Activated T-helper 1 cell treated with anti-CD3 and anti-CD28 coated beads, Interleukin-12 subunit alpha, Interleukin-12 subunit beta, Interleukin-2, Interleukin-4 antibody, amounts not matched to agents 30 ng/mL and 10 ng/mL and 1 ng/mL, durations not matched to agents 14 hours and 24 hours and 36 hours (primary cell): ENCODE measurements around the gene TSPAN18. TPM values are rescaled to one million over a fixed set of nuclear protein-coding genes. Genes with fewer than 3 reads are reported as not detected.

Experiments used
- DNase-seq: peaks from one replicate; pipeline ENCODE4 v3.0.0; 2021; ENCODE audit warnings: low spot score
- H3K27ac Mint-ChIP-seq: one replicate; pipeline ENCODE4 v1.8.0; 2021; ENCODE audit warnings: mild to moderate bottlenecking, mixed read lengths
- H3K27me3 Mint-ChIP-seq: one replicate; pipeline ENCODE4 v1.8.0; 2022; ENCODE audit warnings: mild to moderate bottlenecking, moderate library complexity, mixed read lengths; ENCODE audit not compliant: insufficient read depth
- H3K36me3 Mint-ChIP-seq: one replicate; pipeline ENCODE4 v1.8.0; 2021; ENCODE audit warnings: low read depth, mixed read lengths
- H3K4me1 Mint-ChIP-seq: one replicate; pipeline ENCODE4 v1.8.0; 2021; ENCODE audit warnings: low read depth, mixed read lengths
- H3K4me3 Mint-ChIP-seq: one replicate; pipeline ENCODE4 v1.8.0; 2021; ENCODE audit warnings: mild to moderate bottlenecking, moderate library complexity, mixed read lengths
- H3K9me3 Mint-ChIP-seq: one replicate; pipeline ENCODE4 v1.8.0; 2021; ENCODE audit warnings: mixed read lengths
- intact Hi-C: fragments of 100-400 bp; cut with micrococcal nuclease; formaldehyde crosslinking; loops from one replicate; pipeline ENCODE4 v1.15.1; 2024
- total RNA-seq: library from RNA; stranded (reverse); gene quantifications from 2 replicates; pipeline ENCODE4 v1.2.3, GENCODE V29; 2022

The TSPAN18 gene
- total RNA-seq, 1 donor from 2014 or later: 1.7 TPM

DNA sequence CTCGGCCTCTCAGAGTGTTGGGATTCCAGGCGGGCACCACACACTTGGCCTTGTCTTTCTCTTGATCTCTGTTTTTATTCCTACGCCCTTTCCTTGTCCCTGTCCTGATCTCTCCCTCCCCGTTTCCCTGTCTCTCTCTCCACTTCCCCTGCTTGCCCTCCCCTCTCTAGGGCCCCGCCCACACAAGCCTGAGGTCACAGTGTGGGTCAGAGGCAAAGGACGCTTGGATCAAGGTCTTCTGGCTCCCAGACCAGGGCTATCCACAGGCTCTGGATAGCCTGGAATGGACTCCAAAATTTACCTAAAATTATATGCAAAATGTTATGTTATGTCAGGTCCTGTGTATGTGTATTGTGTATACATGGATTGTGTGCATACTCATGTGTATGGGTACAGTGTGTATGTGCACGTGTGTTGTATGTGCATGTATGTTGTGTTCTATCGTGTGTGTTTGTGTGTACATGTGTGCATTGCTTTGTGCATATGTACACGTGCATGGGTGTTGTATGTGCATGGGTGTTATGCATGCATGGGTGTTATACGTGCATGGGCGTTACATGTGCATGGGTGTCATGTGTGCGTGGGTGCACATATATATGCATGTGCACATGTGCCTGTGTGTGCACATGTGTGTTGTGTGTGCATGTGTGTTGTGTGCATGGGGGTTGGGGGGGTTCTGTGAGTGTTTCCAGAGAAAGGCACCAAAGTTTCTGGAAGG, 185.7 kb downstream of the TSPAN18 start:
- Mint-ChIP-seq H3K27me3 (peaks cover 3% of the 10 kb centered on the region), H3K36me3 (no peaks in the 10 kb centered on the region)
- intact Hi-C loops: no loop called here

DNA sequence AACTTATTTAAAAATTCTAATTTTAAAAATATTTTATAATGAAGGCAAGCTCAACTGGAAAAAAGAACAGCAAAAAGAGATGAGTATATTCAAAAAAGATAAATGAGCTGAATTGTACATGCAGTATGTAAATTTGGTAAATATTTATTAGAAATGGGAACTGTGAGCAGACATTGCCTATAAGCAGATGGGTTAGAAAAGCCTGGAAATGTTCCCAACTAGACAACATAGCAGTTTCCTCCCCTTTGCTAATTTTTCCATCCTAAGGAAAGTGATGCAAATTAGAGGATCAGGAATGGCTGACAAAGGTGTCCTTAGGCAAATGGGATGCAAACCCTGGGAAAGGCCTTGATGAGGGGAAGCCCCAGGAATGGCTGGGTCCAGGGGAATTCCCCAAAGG, 186.7 kb downstream of the TSPAN18 start:
- Mint-ChIP-seq H3K4me3 (no peak overlapping the region), H3K4me1 (no peaks in the 10 kb centered on the region), H3K36me3 (no peaks in the 10 kb centered on the region), H3K27me3 (no peaks in the 10 kb centered on the region), H3K9me3 (no peaks in the 10 kb centered on the region), H3K27ac (no peak overlapping the region)
- no peak for DNase-seq
- intact Hi-C loops: no loop called here

More for the DNA sequence above, 185.7 kb downstream of the TSPAN18 start:
- Mint-ChIP-seq H3K4me1 (no peaks in the 10 kb centered on the region), H3K27ac (no peak overlapping the region), H3K4me3 (no peak overlapping the region), H3K9me3 (no peaks in the 10 kb centered on the region)
- DNase-seq: no peak

DNA sequence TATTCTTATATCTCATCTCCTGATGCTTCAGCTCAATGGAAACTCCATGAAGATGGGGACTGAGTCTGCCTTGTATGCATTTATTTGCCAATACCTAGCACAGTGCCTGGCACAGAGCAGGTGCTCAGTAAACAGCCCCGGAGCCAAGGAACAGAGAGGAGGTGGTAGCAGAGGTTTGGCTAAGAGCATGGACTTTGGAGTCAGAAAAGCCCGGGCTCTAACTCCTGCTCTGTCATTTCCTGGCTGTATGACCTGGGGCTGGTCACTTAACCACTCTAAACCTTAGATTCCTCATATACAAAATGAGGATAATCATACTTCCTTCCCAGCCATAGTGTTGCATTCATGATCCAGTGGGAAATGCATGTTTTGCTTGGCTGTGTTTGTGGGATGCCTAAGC, 187.3 kb downstream of the TSPAN18 start:
- Mint-ChIP-seq H3K27ac (no peak overlapping the region), H3K4me1 (no peaks in the 10 kb centered on the region), H3K36me3 (no peaks in the 10 kb centered on the region), H3K9me3 (no peaks in the 10 kb centered on the region), H3K27me3 (no peaks in the 10 kb centered on the region), H3K4me3 (no peak overlapping the region)
- intact Hi-C loops: no loop called here
- no peak for DNase-seq

DNA sequence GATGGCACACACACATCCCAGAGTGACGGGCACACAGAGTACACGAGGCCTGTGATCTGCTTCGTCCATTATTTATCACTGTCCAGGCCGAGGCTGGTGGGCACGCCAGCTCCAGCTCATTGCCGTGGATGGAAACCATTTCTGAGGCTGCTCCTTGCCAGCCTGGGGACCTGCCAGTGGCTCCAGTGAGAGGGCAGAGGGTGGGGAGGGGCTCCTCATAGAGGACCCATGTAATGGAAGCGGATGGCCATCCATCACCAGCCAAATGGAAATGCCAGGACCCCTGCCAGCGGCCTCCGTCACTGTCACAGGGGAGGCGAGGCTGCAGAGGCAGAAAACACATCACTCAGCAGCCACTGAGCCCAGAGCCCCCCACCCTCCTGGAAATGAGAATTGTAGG, 188.2 kb downstream of the TSPAN18 start:
- intact Hi-C loops: no loop called here
- H3K9me3 Mint-ChIP-seq: no peaks in the 10 kb centered on the region
- no peak overlapping the region for H3K27ac Mint-ChIP-seq
- DNase-seq: no peak
- H3K36me3 Mint-ChIP-seq: no peaks in the 10 kb centered on the region
- H3K4me3 Mint-ChIP-seq: no peak overlapping the region
- H3K27me3 Mint-ChIP-seq: no peaks in the 10 kb centered on the region
- H3K4me1 Mint-ChIP-seq: no peaks in the 10 kb centered on the region

DNA sequence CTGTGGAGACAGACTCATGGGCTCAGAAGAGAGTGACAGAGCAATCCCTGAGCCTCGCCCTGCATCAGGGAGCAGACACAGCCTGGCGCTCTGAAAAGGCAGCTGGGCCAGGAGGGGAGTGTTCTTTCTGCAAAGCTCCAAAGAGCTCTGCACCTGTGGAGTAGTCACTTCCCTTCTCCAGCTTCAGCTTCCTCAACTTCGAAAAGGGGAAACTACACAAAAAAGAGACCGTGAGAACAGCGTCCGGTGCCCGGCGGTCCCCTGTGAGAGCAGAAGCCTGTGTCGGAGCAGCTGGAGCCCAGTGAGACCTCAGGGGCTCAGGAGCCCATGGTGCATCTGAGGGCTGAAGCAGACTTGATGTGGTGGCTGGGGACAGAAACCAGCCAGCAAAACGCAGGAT, 188.9 kb downstream of the TSPAN18 start:
- Mint-ChIP-seq H3K4me3 (no peak overlapping the region), H3K27me3 (no peaks in the 10 kb centered on the region), H3K9me3 (no peaks in the 10 kb centered on the region), H3K36me3 (no peaks in the 10 kb centered on the region), H3K27ac (no peak overlapping the region), H3K4me1 (no peaks in the 10 kb centered on the region)
- intact Hi-C loops: no loop called here
- no peak for DNase-seq

DNA sequence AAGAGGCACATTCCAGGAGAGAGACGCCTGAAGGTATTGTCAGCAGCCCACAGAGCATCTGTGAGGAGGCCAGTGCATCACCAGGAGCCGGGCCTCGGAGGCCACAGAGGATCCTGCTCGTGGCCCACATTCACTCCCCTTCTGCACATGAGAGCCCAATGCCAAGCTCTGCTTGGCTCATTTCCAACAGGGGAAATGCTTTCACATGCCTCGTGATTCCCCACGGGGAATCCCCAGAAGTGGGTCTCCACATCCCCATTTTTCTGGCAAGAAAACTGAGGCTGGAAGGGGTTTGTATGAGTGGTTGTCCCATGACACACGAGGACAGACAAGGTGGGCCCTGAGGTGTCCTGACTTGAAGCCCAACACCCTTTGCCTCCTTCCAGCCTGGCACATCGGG, 189.6 kb downstream of the TSPAN18 start:
- H3K27ac Mint-ChIP-seq: no peak overlapping the region
- H3K27me3 Mint-ChIP-seq: no peaks in the 10 kb centered on the region
- H3K4me3 Mint-ChIP-seq: no peak overlapping the region
- H3K4me1 Mint-ChIP-seq: no peaks in the 10 kb centered on the region
- H3K36me3 Mint-ChIP-seq: no peaks in the 10 kb centered on the region
- intact Hi-C loops: no loop called here
- H3K9me3 Mint-ChIP-seq: no peaks in the 10 kb centered on the region
- no peak for DNase-seq

DNA sequence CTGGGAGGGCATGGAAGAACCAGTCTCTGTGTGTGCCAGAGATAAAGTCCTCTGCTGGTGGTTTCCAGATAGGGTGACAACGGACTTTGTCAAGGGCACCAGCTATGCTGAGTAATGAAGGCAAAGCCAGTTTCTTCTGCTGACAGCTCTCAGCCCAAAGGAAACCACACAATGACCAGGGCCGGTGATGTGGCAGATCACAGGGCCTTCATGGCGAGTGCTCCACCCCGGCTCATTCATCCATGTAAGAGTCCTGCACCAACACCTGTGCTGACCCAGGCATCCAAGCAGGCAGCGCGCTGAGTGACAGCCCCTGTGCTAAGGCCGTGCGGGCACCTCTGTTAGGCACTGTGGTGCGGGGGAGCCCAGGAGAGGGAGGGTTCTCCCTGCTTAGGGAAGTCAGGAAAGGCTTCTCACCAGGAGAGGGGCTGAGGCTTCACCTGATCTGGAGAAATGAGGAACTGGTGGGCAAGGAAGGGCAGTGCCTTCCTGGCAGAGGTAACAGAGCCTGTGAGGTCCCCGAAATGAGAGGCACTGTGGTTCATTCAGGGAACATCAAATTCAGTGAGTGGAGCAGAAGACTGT, 190.1 kb downstream of the TSPAN18 start:
- no peaks in the 10 kb centered on the region for H3K9me3 Mint-ChIP-seq
- H3K27me3 Mint-ChIP-seq: no peaks in the 10 kb centered on the region
- DNase-seq: no peak
- H3K27ac Mint-ChIP-seq: no peak overlapping the region
- no peaks in the 10 kb centered on the region for H3K36me3 Mint-ChIP-seq
- no peak overlapping the region for H3K4me3 Mint-ChIP-seq
- intact Hi-C loops: no loop called here
- H3K4me1 Mint-ChIP-seq: no peaks in the 10 kb centered on the region

DNA sequence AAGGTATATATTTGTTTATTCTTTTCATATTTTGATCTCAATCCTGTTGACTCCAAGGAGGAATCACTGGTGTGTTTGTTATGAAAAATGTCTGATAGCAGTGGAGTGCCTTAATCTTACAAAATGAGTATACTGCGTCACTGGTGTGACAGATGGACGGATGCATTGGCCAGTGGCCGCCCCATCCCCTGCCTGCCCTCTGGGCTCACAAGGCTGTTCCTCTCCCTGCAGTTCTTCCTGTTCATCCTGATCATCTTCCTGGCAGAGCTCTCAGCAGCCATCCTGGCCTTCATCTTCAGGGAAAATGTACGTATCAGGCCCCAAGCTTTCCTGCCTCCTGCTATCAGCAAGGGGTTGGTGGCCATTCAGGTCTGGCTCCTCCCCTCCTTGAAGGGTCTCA, 191.0 kb downstream of the TSPAN18 start:
- intact Hi-C loops: no loop called here
- no peaks in the 10 kb centered on the region for H3K9me3 Mint-ChIP-seq
- no peaks in the 10 kb centered on the region for H3K27me3 Mint-ChIP-seq
- no peak overlapping the region for H3K27ac Mint-ChIP-seq
- H3K4me3 Mint-ChIP-seq: no peak overlapping the region
- DNase-seq: no peak
- no peaks in the 10 kb centered on the region for H3K36me3 Mint-ChIP-seq
- H3K4me1 Mint-ChIP-seq: no peaks in the 10 kb centered on the region

DNA sequence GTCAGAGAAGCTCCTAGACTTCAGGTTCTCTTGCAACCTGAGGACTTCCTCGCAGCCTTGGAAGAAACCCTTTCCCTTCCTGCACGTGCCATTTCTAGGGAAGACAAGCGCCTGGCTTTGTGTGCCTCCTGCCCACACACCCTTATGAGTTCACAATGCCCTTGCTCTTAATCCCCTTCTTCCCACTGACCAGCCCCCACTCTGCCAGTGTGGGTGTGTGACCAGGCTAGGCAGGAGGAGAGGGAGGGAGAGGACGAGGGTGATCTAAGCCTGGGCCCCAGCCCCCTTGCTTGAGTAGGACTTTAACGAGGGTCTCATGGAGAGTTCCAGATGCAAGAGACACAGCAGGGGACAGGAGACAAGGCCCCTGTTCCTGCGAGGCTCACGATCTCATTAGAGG, 193.7 kb downstream of the TSPAN18 start:
- H3K27ac Mint-ChIP-seq: no peak overlapping the region
- no peaks in the 10 kb centered on the region for H3K9me3 Mint-ChIP-seq
- no peaks in the 10 kb centered on the region for H3K36me3 Mint-ChIP-seq
- intact Hi-C loops: no loop called here
- H3K27me3 Mint-ChIP-seq: no peaks in the 10 kb centered on the region
- H3K4me1 Mint-ChIP-seq: no peaks in the 10 kb centered on the region
- H3K4me3 Mint-ChIP-seq: no peak overlapping the region
- no peak for DNase-seq

DNA sequence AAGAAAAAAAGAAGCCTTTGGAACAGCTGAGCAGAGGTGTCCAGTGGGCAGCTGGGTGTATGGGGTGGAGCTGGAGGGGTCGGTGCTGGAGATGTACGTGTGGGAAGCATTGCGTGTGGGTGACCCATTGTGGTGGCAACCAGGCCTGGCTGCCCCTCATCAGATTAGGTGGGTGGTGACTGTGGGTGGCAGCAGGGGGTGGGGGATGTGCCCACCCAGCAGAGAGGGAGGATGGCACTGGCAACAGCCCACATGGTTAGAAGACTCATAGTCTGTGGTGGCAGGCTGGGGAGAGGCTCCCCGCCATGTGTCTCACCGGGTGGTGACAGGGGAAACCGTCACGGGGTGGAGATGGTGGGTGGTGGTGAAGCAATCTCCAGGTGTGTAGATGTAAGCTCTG, 196.4 kb downstream of the TSPAN18 start:
- no peak overlapping the region for H3K4me3 Mint-ChIP-seq
- DNase-seq: no peak
- H3K27me3 Mint-ChIP-seq: no peaks in the 10 kb centered on the region
- H3K27ac Mint-ChIP-seq: no peak overlapping the region
- intact Hi-C loops: no loop called here
- no peaks in the 10 kb centered on the region for H3K36me3 Mint-ChIP-seq
- H3K9me3 Mint-ChIP-seq: no peaks in the 10 kb centered on the region
- peaks cover 6% of the 10 kb centered on the region for H3K4me1 Mint-ChIP-seq

DNA sequence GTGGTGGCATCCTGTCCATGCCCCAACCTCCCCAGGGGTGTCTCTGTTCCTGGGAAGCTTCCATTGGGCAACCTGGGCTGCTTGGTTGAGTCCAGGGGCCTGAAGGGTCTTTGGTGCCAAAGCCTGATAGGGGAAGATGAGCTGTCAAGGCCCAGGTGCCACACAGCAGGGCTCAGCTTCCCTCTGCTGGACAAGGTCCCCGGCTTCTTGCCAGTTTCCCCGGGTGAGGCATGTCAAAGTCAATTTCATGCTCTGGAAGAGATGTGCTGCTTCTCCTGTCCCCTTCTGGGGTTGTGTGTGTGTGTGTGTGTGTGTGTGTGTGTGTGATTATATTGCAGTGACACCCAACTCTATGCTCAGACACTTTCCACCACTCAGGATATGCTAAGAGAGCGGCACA, 197.0 kb downstream of the TSPAN18 start:
- no peak overlapping the region for H3K27ac Mint-ChIP-seq
- peaks cover 6% of the 10 kb centered on the region for H3K4me1 Mint-ChIP-seq
- H3K27me3 Mint-ChIP-seq: no peaks in the 10 kb centered on the region
- H3K36me3 Mint-ChIP-seq: no peaks in the 10 kb centered on the region
- no peak overlapping the region for H3K4me3 Mint-ChIP-seq
- DNase-seq: no peak
- H3K9me3 Mint-ChIP-seq: no peaks in the 10 kb centered on the region
- intact Hi-C loops: no loop called here

DNA sequence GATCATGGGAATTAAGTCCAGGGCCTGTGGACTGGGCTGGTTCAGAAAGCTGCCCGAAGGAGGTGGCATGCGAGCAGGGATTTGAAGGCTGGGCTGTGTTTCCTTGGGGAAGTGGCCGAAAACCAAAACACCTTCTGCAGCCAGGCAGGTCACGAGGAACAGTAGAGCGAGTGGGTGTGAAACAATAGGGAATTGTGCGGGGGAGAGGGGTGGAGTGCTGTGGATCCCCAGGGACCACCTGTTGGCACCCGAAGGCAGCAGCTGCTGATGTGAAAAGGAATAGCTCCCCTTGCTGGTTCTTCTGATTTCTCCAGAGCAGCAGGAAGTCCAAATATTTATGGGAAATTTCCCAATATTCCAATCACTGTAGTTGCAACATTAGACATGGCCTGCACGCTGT, 199.3 kb downstream of the TSPAN18 start:
- Mint-ChIP-seq H3K36me3 (no peaks in the 10 kb centered on the region), H3K4me3 (no peak overlapping the region), H3K27me3 (peaks cover 5% of the 10 kb centered on the region), H3K9me3 (no peaks in the 10 kb centered on the region), H3K4me1 (peaks cover 6% of the 10 kb centered on the region), H3K27ac (no peak overlapping the region)
- intact Hi-C loops: loop anchor here (2.0 kb wide), 1 partner anchor 407 kb away; no protein-coding TSS in a partner anchor
- DNase-seq: no peak

DNA sequence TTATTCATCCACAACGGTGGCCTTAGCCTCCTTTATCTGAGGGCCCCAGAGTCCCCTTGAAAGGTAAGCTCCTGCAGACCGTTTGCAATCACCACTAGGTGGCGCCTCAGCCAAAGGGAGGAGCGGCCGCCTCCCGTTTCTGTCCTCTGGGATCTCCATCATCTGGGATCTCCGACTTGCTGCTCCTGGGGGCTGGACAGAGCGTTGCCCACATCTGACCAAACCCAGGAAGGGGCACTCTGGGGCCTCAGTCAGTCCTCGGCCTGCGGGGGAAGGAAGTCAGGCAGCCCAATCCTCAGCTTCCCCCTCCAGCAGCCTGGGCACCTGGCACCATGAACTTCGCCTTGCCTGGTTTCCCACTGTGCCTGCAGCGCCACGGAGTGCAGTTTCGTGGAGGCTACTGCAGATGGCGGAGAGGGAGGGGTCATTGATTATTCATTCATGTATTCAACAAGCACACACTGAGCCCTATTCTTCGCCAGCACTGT, 200.5 kb downstream of the TSPAN18 start:
- intact Hi-C loops: loop anchor here (1.0 to 2.0 kb wide), 2 partner anchors 178 to 406 kb away; no protein-coding TSS in a partner anchor
- H3K9me3 Mint-ChIP-seq: no peaks in the 10 kb centered on the region

More for the DNA sequence above, 200.5 kb downstream of the TSPAN18 start:
- Mint-ChIP-seq H3K4me1 (peaks cover 6% of the 10 kb centered on the region), H3K27me3 (peaks cover 5% of the 10 kb centered on the region), H3K27ac (no peak overlapping the region), H3K4me3 (no peak overlapping the region), H3K36me3 (no peaks in the 10 kb centered on the region)
- DNase-seq: peak; percentile 22
